HL-60/S4 (cell line): ENCODE data around the gene CFAP73.

Source experiments
- in situ Hi-C: fragments of 300-500 bp; cut with MboI; formaldehyde crosslinking; loops from 2 replicates; pipeline ENCODE4 v1.14.3; 2022; ENCODE audit warnings: low sequenced_read_pairs

The CFAP73 gene

GRCh38 chr12:113206802-113207201, 57.3 kb downstream of the CFAP73 start:
- in situ Hi-C loops = loop anchor here (10.0 to 25.0 kb wide), 2 partner anchors 208 to 655 kb away; no protein-coding TSS in a partner anchor

- in situ Hi-C loops = loop anchor here (10.0 to 25.0 kb wide), 2 partner anchors 207 to 655 kb away; no protein-coding TSS in a partner anchor
Observed at GRCh38 chr12:113207613-113208040, 58.1 kb downstream of the CFAP73 start.

- in situ Hi-C loops = loop anchor here (10.0 to 25.0 kb wide), 2 partner anchors 207 to 654 kb away; no protein-coding TSS in a partner anchor
Observed at GRCh38 chr12:113208041-113208934, 58.8 kb downstream of the CFAP73 start.
